SK-N-SH treated with all-trans-retinoic acid at 6 μM for 48 hours (cell line): ENCODE data around the gene TSHZ2.

ENCODE experiments used
- OSR1 ChIP-seq: fragments of 250-450 bp; sonication (Bioruptor Pico); IDR thresholded peaks from 2 replicates; pipeline ENCODE4 v1.8.0; 2022; ENCODE audit warnings: moderate library complexity, mild to moderate bottlenecking, inconsistent platforms
- ZFP30 ChIP-seq: fragments of 450-650 bp; formaldehyde crosslinking; IDR thresholded peaks from 2 replicates; pipeline ENCODE4 v1.5.0; 2022; ENCODE audit warnings: mild to moderate bottlenecking, moderate library complexity
- ZNF565 ChIP-seq: fragments of 450-650 bp; formaldehyde crosslinking; conservative IDR thresholded peaks from 2 replicates; pipeline ENCODE4 v1.5.0; 2020; ENCODE audit warnings: low read depth, mild to moderate bottlenecking, moderate library complexity
- TF ChIP-seq, protein P1 (sequence below): fragments of 250-450 bp; sonication (Bioruptor Pico); IDR thresholded peaks from 2 replicates; pipeline ENCODE4 v1.8.0; 2020; ENCODE audit warnings: mild to moderate bottlenecking, moderate library complexity, borderline replicate concordance
- TF ChIP-seq, protein P2 (sequence below): fragments of 250-450 bp; sonication (Bioruptor Pico); IDR thresholded peaks from 2 replicates; pipeline ENCODE4 v1.5.1; 2021; ENCODE audit warnings: mild to moderate bottlenecking, moderate library complexity
- TF ChIP-seq, protein P3 (sequence below): fragments of 250-450 bp; sonication (Bioruptor Pico); IDR thresholded peaks from 2 replicates; pipeline ENCODE4 v1.5.0; 2020; ENCODE audit warnings: mild to moderate bottlenecking, moderate library complexity

DNA sequence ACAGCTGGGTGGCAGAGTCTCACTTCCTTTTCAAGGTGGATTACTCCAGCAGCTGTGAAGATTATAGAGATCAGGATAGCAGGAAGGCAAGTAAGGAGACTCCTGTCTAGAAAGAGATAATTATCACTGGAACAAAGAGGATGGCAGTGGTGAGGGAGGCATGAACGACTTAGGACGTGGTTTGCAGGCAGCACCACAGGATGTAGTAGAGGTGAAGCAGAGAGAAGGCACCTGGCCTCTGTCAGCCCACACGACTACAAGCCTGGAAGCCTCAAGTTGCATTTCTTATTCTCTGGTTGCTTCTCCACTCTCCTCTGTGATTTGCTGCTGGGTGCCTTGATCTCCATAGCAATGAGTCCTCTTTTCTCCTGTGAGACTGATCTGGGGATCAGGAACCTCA lies 62.7 kb downstream of the TSHZ2 start:
- TF ChIP-seq ZFP30 (CRISPR knock-in tag) (no peak), ZNF565 (CRISPR knock-in tag) (no peak), OSR1 (CRISPR knock-in tag) (no peak)
- TF ChIP-seq, protein P1, sequence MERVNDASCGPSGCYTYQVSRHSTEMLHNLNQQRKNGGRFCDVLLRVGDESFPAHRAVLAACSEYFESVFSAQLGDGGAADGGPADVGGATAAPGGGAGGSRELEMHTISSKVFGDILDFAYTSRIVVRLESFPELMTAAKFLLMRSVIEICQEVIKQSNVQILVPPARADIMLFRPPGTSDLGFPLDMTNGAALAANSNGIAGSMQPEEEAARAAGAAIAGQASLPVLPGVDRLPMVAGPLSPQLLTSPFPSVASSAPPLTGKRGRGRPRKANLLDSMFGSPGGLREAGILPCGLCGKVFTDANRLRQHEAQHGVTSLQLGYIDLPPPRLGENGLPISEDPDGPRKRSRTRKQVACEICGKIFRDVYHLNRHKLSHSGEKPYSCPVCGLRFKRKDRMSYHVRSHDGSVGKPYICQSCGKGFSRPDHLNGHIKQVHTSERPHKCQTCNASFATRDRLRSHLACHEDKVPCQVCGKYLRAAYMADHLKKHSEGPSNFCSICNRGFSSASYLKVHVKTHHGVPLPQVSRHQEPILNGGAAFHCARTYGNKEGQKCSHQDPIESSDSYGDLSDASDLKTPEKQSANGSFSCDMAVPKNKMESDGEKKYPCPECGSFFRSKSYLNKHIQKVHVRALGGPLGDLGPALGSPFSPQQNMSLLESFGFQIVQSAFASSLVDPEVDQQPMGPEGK (CRISPR knock-in tag) = no peak
- TF ChIP-seq, protein P2, sequence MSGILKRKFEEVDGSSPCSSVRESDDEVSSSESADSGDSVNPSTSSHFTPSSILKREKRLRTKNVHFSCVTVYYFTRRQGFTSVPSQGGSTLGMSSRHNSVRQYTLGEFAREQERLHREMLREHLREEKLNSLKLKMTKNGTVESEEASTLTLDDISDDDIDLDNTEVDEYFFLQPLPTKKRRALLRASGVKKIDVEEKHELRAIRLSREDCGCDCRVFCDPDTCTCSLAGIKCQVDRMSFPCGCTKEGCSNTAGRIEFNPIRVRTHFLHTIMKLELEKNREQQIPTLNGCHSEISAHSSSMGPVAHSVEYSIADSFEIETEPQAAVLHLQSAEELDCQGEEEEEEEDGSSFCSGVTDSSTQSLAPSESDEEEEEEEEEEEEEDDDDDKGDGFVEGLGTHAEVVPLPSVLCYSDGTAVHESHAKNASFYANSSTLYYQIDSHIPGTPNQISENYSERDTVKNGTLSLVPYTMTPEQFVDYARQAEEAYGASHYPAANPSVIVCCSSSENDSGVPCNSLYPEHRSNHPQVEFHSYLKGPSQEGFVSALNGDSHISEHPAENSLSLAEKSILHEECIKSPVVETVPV (CRISPR knock-in tag) = no peak
- TF ChIP-seq, protein P3, sequence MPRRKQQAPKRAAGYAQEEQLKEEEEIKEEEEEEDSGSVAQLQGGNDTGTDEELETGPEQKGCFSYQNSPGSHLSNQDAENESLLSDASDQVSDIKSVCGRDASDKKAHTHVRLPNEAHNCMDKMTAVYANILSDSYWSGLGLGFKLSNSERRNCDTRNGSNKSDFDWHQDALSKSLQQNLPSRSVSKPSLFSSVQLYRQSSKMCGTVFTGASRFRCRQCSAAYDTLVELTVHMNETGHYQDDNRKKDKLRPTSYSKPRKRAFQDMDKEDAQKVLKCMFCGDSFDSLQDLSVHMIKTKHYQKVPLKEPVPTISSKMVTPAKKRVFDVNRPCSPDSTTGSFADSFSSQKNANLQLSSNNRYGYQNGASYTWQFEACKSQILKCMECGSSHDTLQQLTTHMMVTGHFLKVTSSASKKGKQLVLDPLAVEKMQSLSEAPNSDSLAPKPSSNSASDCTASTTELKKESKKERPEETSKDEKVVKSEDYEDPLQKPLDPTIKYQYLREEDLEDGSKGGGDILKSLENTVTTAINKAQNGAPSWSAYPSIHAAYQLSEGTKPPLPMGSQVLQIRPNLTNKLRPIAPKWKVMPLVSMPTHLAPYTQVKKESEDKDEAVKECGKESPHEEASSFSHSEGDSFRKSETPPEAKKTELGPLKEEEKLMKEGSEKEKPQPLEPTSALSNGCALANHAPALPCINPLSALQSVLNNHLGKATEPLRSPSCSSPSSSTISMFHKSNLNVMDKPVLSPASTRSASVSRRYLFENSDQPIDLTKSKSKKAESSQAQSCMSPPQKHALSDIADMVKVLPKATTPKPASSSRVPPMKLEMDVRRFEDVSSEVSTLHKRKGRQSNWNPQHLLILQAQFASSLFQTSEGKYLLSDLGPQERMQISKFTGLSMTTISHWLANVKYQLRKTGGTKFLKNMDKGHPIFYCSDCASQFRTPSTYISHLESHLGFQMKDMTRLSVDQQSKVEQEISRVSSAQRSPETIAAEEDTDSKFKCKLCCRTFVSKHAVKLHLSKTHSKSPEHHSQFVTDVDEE (CRISPR knock-in tag) = no peak
